Neural cell (in vitro differentiated cells): ENCODE measurements around the gene B9D1. TPM values are rescaled to one million over a fixed set of nuclear protein-coding genes. Genes with fewer than 3 reads are reported as not detected.

ENCODE experiments used
- H2AFZ ChIP-seq: fragments of 200-600, 300-800 bp; sonication (generic), shearing (Covaris generic); 2 replicates; pipeline ENCODE4 v1.6.0; 2014; ENCODE audit warnings: low read depth, mild to moderate bottlenecking, antibody characterized with exemption, low read length, moderate library complexity
- H3F3A ChIP-seq: fragments of 200-600 bp; shearing (Covaris generic); 2 replicates; pipeline ENCODE4 v1.6.1; 2016; ENCODE audit warnings: mild to moderate bottlenecking, moderate library complexity, mixed read lengths, antibody characterized with exemption, low read length; ENCODE audit not compliant: insufficient read depth, poor library complexity, severe bottlenecking
- H3K27ac ChIP-seq: fragments of 200-600, 300-800 bp; sonication (generic), shearing (Covaris generic); 2 replicates; pipeline ENCODE4 v1.5.1; 2014; ENCODE audit warnings: mild to moderate bottlenecking, low read length, moderate library complexity
- H3K27me3 ChIP-seq: fragments of 300-800, 200-600 bp; sonication (generic), shearing (Covaris generic); 2 replicates; pipeline ENCODE4 v1.6.0; 2014; ENCODE audit warnings: mild to moderate bottlenecking, low read depth, low read length, moderate library complexity; ENCODE audit not compliant: insufficient read depth
- H3K36me3 ChIP-seq: fragments of 300-800, 200-600 bp; sonication (generic), shearing (Covaris generic); 2 replicates; pipeline ENCODE4 v1.5.1; 2014; ENCODE audit warnings: mild to moderate bottlenecking, antibody characterized with exemption, low read length, moderate library complexity; ENCODE audit not compliant: insufficient read depth
- H3K4me2 ChIP-seq: fragments of 300-800, 200-600 bp; sonication (generic), shearing (Covaris generic); 2 replicates; pipeline ENCODE4 v1.6.0; 2014; ENCODE audit warnings: mild to moderate bottlenecking, low read length
- H3K4me3 ChIP-seq: fragments of 300-800, 200-600 bp; sonication (generic), shearing (Covaris generic); 2 replicates; pipeline ENCODE4 v1.5.1; 2014; ENCODE audit warnings: mild to moderate bottlenecking, low read length, moderate library complexity
- H3K79me2 ChIP-seq: fragments of 200-600 bp; shearing (Covaris generic); replicated peaks from 2 replicates; pipeline ENCODE4 v1.6.0; 2014; ENCODE audit warnings: mild to moderate bottlenecking, low read length, moderate library complexity; ENCODE audit not compliant: insufficient read depth
- H3K9ac ChIP-seq: fragments of 300-800, 200-600 bp; sonication (generic), shearing (Covaris generic); 2 replicates; pipeline ENCODE4 v1.6.1; 2016; ENCODE audit warnings: mild to moderate bottlenecking, low read length, mixed read lengths
- H3K9me2 ChIP-seq: fragments of 200-600 bp; shearing (Covaris generic); 2 replicates; pipeline ENCODE4 v1.6.1; 2016; ENCODE audit warnings: mild to moderate bottlenecking, low read length, mixed read lengths; ENCODE audit not compliant: insufficient read depth
- H3K9me3 ChIP-seq: fragments of 200-600, 300-800 bp; sonication (generic), shearing (Covaris generic); 2 replicates; pipeline ENCODE4 v1.6.1; 2016; ENCODE audit warnings: mild to moderate bottlenecking, mixed run types, low read length, moderate library complexity, mixed read lengths
- H4K20me1 ChIP-seq: fragments of 200-600 bp; shearing (Covaris generic); 2 replicates; pipeline ENCODE4 v1.6.1; 2016; ENCODE audit warnings: mild to moderate bottlenecking, mixed run types; ENCODE audit not compliant: insufficient read depth
- CTCF ChIP-seq: fragments of 450-650 bp; IDR thresholded peaks from 2 replicates; pipeline ENCODE4 v1.5.1; 2014; ENCODE audit warnings: antibody characterized with exemption, mild to moderate bottlenecking, moderate library complexity; ENCODE audit not compliant: poor library complexity, severe bottlenecking
- EP300 ChIP-seq: fragments of 450-650 bp; conservative IDR thresholded peaks from 2 replicates; pipeline ENCODE4 v1.6.1; 2014; ENCODE audit warnings: antibody characterized with exemption, mild to moderate bottlenecking, moderate library complexity; ENCODE audit not compliant: poor library complexity, severe bottlenecking
- EZH2 ChIP-seq: fragments of 200-600, 300-800 bp; shearing (Covaris generic), sonication (generic); IDR thresholded peaks from 2 replicates; pipeline ENCODE4 v1.6.1; 2014; ENCODE audit warnings: antibody characterized with exemption, low read length, borderline replicate concordance, mild to moderate bottlenecking; ENCODE audit not compliant: insufficient read depth, poor library complexity, severe bottlenecking
- MXI1 ChIP-seq: fragments of 450-650 bp; conservative IDR thresholded peaks from 2 replicates; pipeline ENCODE4 v1.6.1; 2014; ENCODE audit warnings: antibody characterized with exemption, mild to moderate bottlenecking; ENCODE audit not compliant: poor library complexity, severe bottlenecking
- POLR2AphosphoS5 ChIP-seq: IDR thresholded peaks from 2 replicates; pipeline ENCODE4 v1.6.1; 2012
- RAD21 ChIP-seq: fragments of 450-650 bp; conservative IDR thresholded peaks from 2 replicates; pipeline ENCODE4 v1.6.1; 2014; ENCODE audit warnings: antibody characterized with exemption, mild to moderate bottlenecking, moderate library complexity
- REST ChIP-seq: IDR thresholded peaks from 2 replicates; pipeline ENCODE4 v1.6.1; 2012; ENCODE audit warnings: borderline replicate concordance
- SMC3 ChIP-seq: fragments of 450-650 bp; conservative IDR thresholded peaks from 2 replicates; pipeline ENCODE4 v1.6.1; 2014; ENCODE audit warnings: antibody characterized with exemption, mild to moderate bottlenecking, moderate library complexity; ENCODE audit not compliant: poor library complexity
- TAF1 ChIP-seq: IDR thresholded peaks from 2 replicates; pipeline ENCODE4 v1.6.1; 2012; ENCODE audit warnings: low read depth
- polyA plus RNA-seq: library from polyadenylated mRNA; depleted of rRNA; stranded (reverse); fragments of >200 nt; gene quantifications from 2 replicates; pipeline ENCODE4 v1.2.3, GENCODE V29; 2014

Gene B9D1
- polyA plus RNA-seq, 1 donor from 2014 or later, result 32.0 TPM

GRCh38 chr17:19397556-19398041 lies 35.1 kb upstream of the B9D1 start:
- Histone ChIP-seq H3K9ac (no peak overlapping the region), H3K36me3 (no peaks in the 10 kb centered on the region), H3K4me2 (no peak overlapping the region), H3K9me2 (no peaks in the 10 kb centered on the region), H3K79me2 (no peaks in the 10 kb centered on the region), H3K27me3 (no peaks in the 10 kb centered on the region), H4K20me1 (no peaks in the 10 kb centered on the region), H3F3A (no peaks in the 10 kb centered on the region), H3K4me3 (no peak overlapping the region), H3K9me3 (no peaks in the 10 kb centered on the region), H3K27ac (no peak overlapping the region), H2AFZ (no peak overlapping the region)
- no peak for TF ChIP-seq CTCF
- TF ChIP-seq POLR2AphosphoS5, result no peak
- no peak for TF ChIP-seq EP300
- TF ChIP-seq RAD21, result no peak
- no peak for TF ChIP-seq SMC3
- no peak for TF ChIP-seq MXI1
- TF ChIP-seq EZH2, result no peak
- TF ChIP-seq REST, result no peak
- TF ChIP-seq TAF1, result no peak

GRCh38 chr17:19392303-19392702 lies 29.8 kb upstream of the B9D1 start:
- H3K9me3 ChIP-seq, result no peaks in the 10 kb centered on the region
- H3K36me3 ChIP-seq, result no peaks in the 10 kb centered on the region
- H4K20me1 ChIP-seq, result no peaks in the 10 kb centered on the region
- H3K4me2 ChIP-seq, result no peak overlapping the region
- H3F3A ChIP-seq, result no peaks in the 10 kb centered on the region
- no peaks in the 10 kb centered on the region for H3K27me3 ChIP-seq
- H3K79me2 ChIP-seq, result no peaks in the 10 kb centered on the region
- no peak overlapping the region for H3K27ac ChIP-seq
- no peaks in the 10 kb centered on the region for H3K9me2 ChIP-seq
- no peak overlapping the region for H3K4me3 ChIP-seq
- TF ChIP-seq CTCF, result no peak
- TF ChIP-seq EZH2, result no peak
- TF ChIP-seq POLR2AphosphoS5, result no peak
- TF ChIP-seq REST, result no peak
- no peak for TF ChIP-seq MXI1
- no peak for TF ChIP-seq TAF1
- no peak overlapping the region for H3K9ac ChIP-seq
- no peak overlapping the region for H2AFZ ChIP-seq
